K562 (cell line): ENCODE data around the gene ZBTB20. TPM values are rescaled to one million over a fixed set of nuclear protein-coding genes. Genes with fewer than 3 reads are reported as not detected.

ENCODE experiments used
- ATAC-seq: fragments of 200-7000 bp; cut with Tn5 transposase; 3 replicates; pipeline ENCODE4 v1.9.1; 2020; ENCODE audit warnings: moderate library complexity
- BruUV-seq: library from RNA; stranded (reverse); fragments of 400-500 nt; replicated peaks from 2 replicates; lab custom pipeline; 2021; lab: Mats Ljungman, UMichigan
- CTCF ChIA-PET: fragments of 300-600 bp; formaldehyde crosslinking; extraction: SDS; loops from one replicate; lab custom pipeline; 2021; ENCODE audit warnings: low intra/inter-chr PET ratio; lab: Yijun Ruan, JAX
- POLR2A ChIA-PET: fragments of 300-600, 350-650 bp; sonication (Branson Sonifier 250); formaldehyde crosslinking; extraction: SDS; loops from one replicate; lab custom pipeline; 2021; ENCODE audit warnings: antibody characterized with exemption, inconsistent platforms; lab: Yijun Ruan, JAX
- DNase-seq, 4 experiments: peaks; one replicate each; pipeline versions ENCODE4 v3.0.0 to v3.0.0-alpha.2; 2011 to 2018; ENCODE audit warnings: low spot score in 3 of 4, mixed read lengths in 3 of 4; ENCODE audit errors: extremely low read depth in 1 of 4
- FAIRE-seq: peaks from 2 replicates; lab custom pipeline; 2011; peaks lifted over from hg19 to GRCh38; lab: Jason Lieb, UNC
- H2AFZ ChIP-seq: 2 replicates; pipeline ENCODE4 v1.6.0; 2011; ENCODE audit warnings: low read depth, low read length, control low read depth, inconsistent platforms
- H3K27ac ChIP-seq: fragments of 200-600 bp; 3 replicates; pipeline ENCODE4 v1.8.0; 2011; ENCODE audit warnings: low read depth, mild to moderate bottlenecking, control low read depth, inconsistent platforms, low read length, moderate library complexity, mixed read lengths; ENCODE audit errors: extremely low read depth
- H3K27me3 ChIP-seq, 2 experiments: fragments of 300-600 bp in 1 of 2; 2 replicates in 1 of 2; 3 replicates in 1 of 2; pipeline versions ENCODE4 v1.6.0 to v1.8.0; 2011; ENCODE audit warnings: inconsistent platforms in 2 of 2, low read length in 2 of 2, mild to moderate bottlenecking in 1 of 2, mixed read lengths in 1 of 2, moderate library complexity in 1 of 2; ENCODE audit not compliant: control insufficient read depth in 2 of 2, insufficient read depth in 2 of 2
- H3K36me3 ChIP-seq: fragments of 300-600 bp; 3 replicates; pipeline ENCODE4 v1.8.0; 2011; ENCODE audit warnings: mild to moderate bottlenecking, low read length, inconsistent platforms; ENCODE audit not compliant: control insufficient read depth, insufficient read depth
- H3K4me1 ChIP-seq, 2 experiments: fragments of 200-600 bp in 1 of 2; replicated peaks in 1 of 2; 2 replicates in 1 of 2; 3 replicates in 1 of 2; pipeline versions ENCODE4 v1.5.1 to v1.8.0; 2011; ENCODE audit warnings: inconsistent platforms in 2 of 2, low read length in 2 of 2, mild to moderate bottlenecking in 1 of 2, mixed read lengths in 1 of 2, moderate library complexity in 1 of 2; ENCODE audit not compliant: control insufficient read depth in 2 of 2, insufficient read depth in 2 of 2
- H3K4me2 ChIP-seq: 2 replicates; pipeline ENCODE4 v1.6.1; 2011; ENCODE audit warnings: low read length, control low read depth, inconsistent platforms, mixed read lengths; ENCODE audit not compliant: insufficient read depth
- H3K4me3 ChIP-seq: fragments of 200-600 bp; sonication (generic), shearing (Covaris generic); 2 replicates; pipeline ENCODE4 v1.5.1; 2016; ENCODE audit warnings: control low read depth, inconsistent platforms
- H3K79me2 ChIP-seq: fragments of 200-600 bp; 3 replicates; pipeline ENCODE4 v1.8.0; 2011; ENCODE audit warnings: low read length, inconsistent platforms; ENCODE audit not compliant: control insufficient read depth, insufficient read depth
- H3K9ac ChIP-seq, 2 experiments: 2 replicates each; pipeline versions ENCODE4 v1.6.0 to v1.6.1; 2011; ENCODE audit warnings: low read depth in 2 of 2, low read length in 2 of 2, control low read depth in 1 of 2, inconsistent platforms in 1 of 2, mild to moderate bottlenecking in 1 of 2, mixed read lengths in 1 of 2; ENCODE audit not compliant: insufficient read depth in 1 of 2
- H3K9me1 ChIP-seq: one replicate; pipeline ENCODE4 v1.6.0; 2011; ENCODE audit warnings: inconsistent platforms, mild to moderate bottlenecking, low read length, moderate library complexity; ENCODE audit not compliant: control insufficient read depth, insufficient read depth
- H3K9me3 ChIP-seq: replicated peaks from 2 replicates; pipeline ENCODE4 v1.5.1; 2011; ENCODE audit warnings: low read depth, low read length, inconsistent platforms; ENCODE audit not compliant: control insufficient read depth, insufficient read depth
- H4K20me1 ChIP-seq: replicated peaks from 2 replicates; pipeline ENCODE4 v1.6.1; 2011; ENCODE audit warnings: low read length, inconsistent platforms, mixed read lengths; ENCODE audit not compliant: control insufficient read depth, insufficient read depth
- CEBPB ChIP-seq: fragments of 450-650 bp; IDR thresholded peaks from 2 replicates; pipeline ENCODE4 v1.6.1; 2016; ENCODE audit warnings: missing genetic modification characterization, missing compliant biosample characterization
- CREM ChIP-seq: IDR thresholded peaks from 2 replicates; pipeline ENCODE4 v1.6.1; 2014; ENCODE audit warnings: antibody characterized with exemption, low read depth
- MAFF ChIP-seq: IDR thresholded peaks from 2 replicates; pipeline ENCODE4 v1.6.1; 2012; ENCODE audit warnings: low read length, improper control_type of control experiment
- MTA3 ChIP-seq: fragments of 450-650 bp; formaldehyde crosslinking; IDR thresholded peaks from 2 replicates; pipeline ENCODE4 v1.6.1; 2017; ENCODE audit warnings: mild to moderate bottlenecking, borderline replicate concordance
- PHF8 ChIP-seq: fragments of 200-600 bp; sonication (generic); IDR thresholded peaks from 2 replicates; pipeline ENCODE4 v1.6.1; 2012; ENCODE audit warnings: mixed run types, mild to moderate bottlenecking, inconsistent platforms, low read length, moderate library complexity, borderline replicate concordance
- RNF2 ChIP-seq: sonication (generic); IDR thresholded peaks from 2 replicates; pipeline ENCODE4 v1.6.1; 2016
- ZNF589 ChIP-seq: fragments of 200-800 bp; sonication (Bioruptor generic); IDR thresholded peaks from 2 replicates; pipeline ENCODE4 v1.6.1; 2016; ENCODE audit warnings: low read depth, missing genetic modification characterization, missing compliant biosample characterization
- ZNF609 ChIP-seq: sonication (generic); formaldehyde crosslinking; IDR thresholded peaks from 2 replicates; pipeline ENCODE4 v1.8.1; 2023; ENCODE audit warnings: missing genetic modification reagents, mild to moderate bottlenecking, borderline replicate concordance
- WGBS: fragments of 100-300 bp; shearing (Covaris generic); methylation state at CpG from one replicate; pipeline ENCODE4 v1.1.6; 2016; ENCODE audit warnings: low coverage, mixed read lengths; ENCODE audit not compliant: insufficient coverage; ENCODE audit errors: missing lambda C conversion rate; 5-methylcytosine and 5-hydroxymethylcytosine counted together
- in situ Hi-C: fragments of 300-500 bp; cut with MboI; formaldehyde crosslinking; loops from 4 replicates; pipeline ENCODE4 v1.15.0; 2018; ENCODE audit warnings: inconsistent platforms, mixed read lengths
- intact Hi-C: fragments of 100-400 bp; cut with micrococcal nuclease; formaldehyde crosslinking; loops from 2 replicates; pipeline ENCODE4 v1.14.2; 2022
- polyA plus RNA-seq, 8 experiments: library from polyadenylated mRNA; depleted of rRNA in 4 of 8; stranded (reverse) in 5 of 8; unstranded in 3 of 8; fragments of >200 nt; fragmentation: Nextera tagmentation in 2 of 8; fragmentation: Illumina TruSeq in 1 of 8; extraction: Ambion mirVana in 2 of 8; extraction: Trizol in 1 of 8; gene quantifications; 2 replicates each; pipeline versions ENCODE4 v1.2.1 to v1.2.3, GENCODE V29; 2011 to 2014; ENCODE audit warnings: inconsistent platforms in 1 of 8, missing spikeins in 1 of 8
- total RNA-seq, 7 experiments: library from RNA; depleted of rRNA in 6 of 7; stranded (reverse); fragments of >200 nt in 6 of 7; fragmentation: Illumina TruSeq in 2 of 7; extraction: Trizol in 2 of 7; gene quantifications; 2 replicates each; pipeline versions ENCODE4 v1.2.1 to v1.2.3, GENCODE V29; 2011 to 2021; ENCODE audit warnings: low replicate concordance in 1 of 7

Gene ZBTB20
- total and polyA plus RNA-seq, 9 of the 15 experiments (the other 6 are each of a cell fraction or from before 2014, with no cell fraction given), result 0.17 to 1.7 (median 0.45) TPM

GRCh38 chr3:114642951-114643741 is 503.9 kb downstream of the ZBTB20 start:
- CTCF ChIA-PET, result no interaction called here
- no TSS peak for BruUV-seq
- 23% methylated on average over 1 of the region's 1 CpG for WGBS
- intact Hi-C loops (no loop called here), in situ Hi-C loops (no loop called here)
- Histone ChIP-seq H3K36me3 (no peaks in the 10 kb centered on the region), H3K9ac (no peak overlapping the region), H3K27me3 (no peaks in the 10 kb centered on the region), H2AFZ (no peak overlapping the region), H3K9me1 (no peaks in the 10 kb centered on the region), H4K20me1 (no peaks in the 10 kb centered on the region), H3K4me2 (no peak overlapping the region), H3K9me3 (no peaks in the 10 kb centered on the region), H3K4me3 (no peak overlapping the region), H3K27ac (no peak overlapping the region), H3K4me1 (no peaks in the 10 kb centered on the region)
- DNase-seq (no peak), ATAC-seq (no peak)
- POLR2A ChIA-PET, result no interaction called here
- TF ChIP-seq ZNF589 (CRISPR knock-in tag), result no peak
- TF ChIP-seq PHF8, result no peak
- TF ChIP-seq ZNF609 (CRISPR knock-in tag), result no peak
- no peak for TF ChIP-seq MAFF
- no peak for TF ChIP-seq CEBPB (tag)
- no peak for TF ChIP-seq CREM
- no peak for TF ChIP-seq MTA3
- no peak for TF ChIP-seq RNF2
- TF ChIP-seq, all 486 proteins: peak for 0
- FAIRE-seq, result no peak
- no peaks in the 10 kb centered on the region for H3K79me2 ChIP-seq
